ENCODE measurements around the gene DECR2. TPM values are rescaled to one million over a fixed set of nuclear protein-coding genes. Genes with fewer than 3 reads are reported as not detected.

DECR2 gene
- total RNA-seq, 2 donors from 2014 or later, result 31.8 to 43.5 TPM

DNA sequence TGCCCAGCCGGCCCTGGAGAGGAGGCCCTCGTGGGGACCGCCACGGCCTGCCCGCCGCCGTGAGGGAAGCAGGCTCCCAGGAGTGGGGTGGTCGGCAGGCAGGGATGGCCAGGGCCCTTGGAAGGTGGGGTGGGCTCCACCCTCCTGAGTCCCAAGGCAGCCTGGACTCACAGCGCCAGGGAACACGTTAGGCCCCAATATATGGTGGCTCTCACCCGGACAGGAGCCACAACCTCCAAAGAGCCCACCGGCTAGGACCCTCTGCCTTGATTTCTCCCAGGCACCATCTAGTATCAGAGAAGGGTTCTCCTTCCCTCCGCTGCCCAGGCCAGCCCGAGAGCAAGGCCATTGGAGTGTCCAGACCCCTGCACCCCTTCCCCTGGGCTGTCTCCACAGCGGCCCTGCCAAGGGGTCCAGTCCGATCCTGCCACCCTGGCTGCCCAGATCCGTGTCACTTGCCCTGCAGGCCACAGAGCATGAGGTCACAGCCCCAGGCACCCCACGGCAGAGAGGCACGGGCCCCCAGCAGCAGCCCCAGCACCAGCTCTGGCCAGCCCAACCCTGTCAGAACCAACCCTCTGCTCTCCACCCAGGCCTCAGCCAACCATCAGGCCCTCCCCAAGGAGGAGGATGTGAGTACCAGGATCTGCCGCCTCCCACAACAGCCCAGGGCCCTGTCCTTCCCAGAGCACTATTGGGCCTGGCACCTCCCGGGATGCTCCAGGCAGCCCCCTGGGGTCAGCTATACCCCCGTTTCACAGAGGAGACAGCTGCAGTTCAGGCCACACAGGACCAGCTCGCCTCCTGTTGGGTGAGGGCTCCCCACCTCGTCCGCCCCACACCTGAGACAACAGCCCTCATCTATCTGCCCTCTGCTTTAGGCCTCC, 48.0 kb upstream of the DECR2 start:
- DNase-seq, result no peak
- Mint-ChIP-seq H3K36me3 (ENCODE audit: low read depth) (peaks cover 9% of the 10 kb centered on the region), H3K4me3 (peak overlapping the region; percentile 39), H3K27ac (no peak overlapping the region), H3K27me3 (ENCODE audit: insufficient read depth) (no peaks in the 10 kb centered on the region), H3K9me3 (no peaks in the 10 kb centered on the region), H3K4me1 (peaks cover 9% of the 10 kb centered on the region)
- no peak for TF ChIP-seq CTCF (conservative IDR thresholded peaks at IDR 0.05)
- no peaks in the 10 kb centered on the region for H3K9me3 ChIP-seq (ENCODE audit: control insufficient read depth, low read length)
- no peaks in the 10 kb centered on the region for H3K4me1 ChIP-seq (ENCODE audit: control insufficient read depth, insufficient read depth, low read length)
- H3K9ac ChIP-seq (ENCODE audit: extremely low read depth, low read length, poor library complexity, severe bottlenecking), result no peak overlapping the region
- no peak overlapping the region for H3K27ac ChIP-seq (ENCODE audit: low read depth, low read length)
- peaks cover 10% of the 10 kb centered on the region for H3K36me3 ChIP-seq (ENCODE audit: control insufficient read depth, insufficient read depth, low read length)
- 74 to 95% methylated on average over 10 to 25 of the region's 25 CpGs for WGBS, 2 experiments (ENCODE audit: insufficient coverage in 1 of 2, insufficient read length in 1 of 2)
- peak overlapping the region; percentile 60 for H3K4me3 ChIP-seq (ENCODE audit: low read length)
- H3K27me3 ChIP-seq (ENCODE audit: control insufficient read depth, insufficient read depth, low read length, poor library complexity, severe bottlenecking), result no peaks in the 10 kb centered on the region

DNA sequence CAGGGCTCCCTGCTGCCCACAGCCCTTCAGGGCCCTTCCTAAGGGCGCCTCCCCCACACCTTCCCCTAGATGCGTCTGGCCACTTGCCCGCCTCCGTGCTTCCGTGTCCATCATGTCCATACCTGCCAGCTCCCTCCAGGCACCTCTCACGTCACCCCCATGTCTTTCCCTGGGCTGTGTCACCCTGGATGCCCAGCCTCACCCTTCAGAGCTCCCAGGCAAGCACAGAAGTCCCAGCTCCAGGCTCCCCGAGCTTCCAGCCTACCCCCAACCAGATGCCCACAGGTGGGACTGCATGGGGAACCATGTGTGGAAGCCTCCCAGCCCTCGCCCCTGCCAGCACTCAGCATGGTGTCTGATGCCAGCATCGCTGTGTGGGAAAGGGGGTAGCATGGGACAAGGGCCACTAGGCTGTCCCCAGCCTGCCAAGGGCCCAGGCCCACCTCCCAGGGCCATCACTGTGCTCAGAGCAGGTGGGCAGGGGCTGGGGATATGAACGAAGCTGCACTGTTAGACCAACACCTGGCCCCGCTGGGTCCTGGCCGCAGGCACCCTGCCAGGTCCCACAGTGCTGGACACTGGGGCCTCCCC, 47.3 kb upstream of the DECR2 start:
- no peak for TF ChIP-seq CTCF (conservative IDR thresholded peaks at IDR 0.05)
- Histone ChIP-seq H3K9ac (ENCODE audit: extremely low read depth, low read length, poor library complexity, severe bottlenecking) (no peak overlapping the region), H3K9me3 (ENCODE audit: control insufficient read depth, low read length) (no peaks in the 10 kb centered on the region), H3K36me3 (ENCODE audit: control insufficient read depth, insufficient read depth, low read length) (peaks cover 10% of the 10 kb centered on the region), H3K27me3 (ENCODE audit: control insufficient read depth, insufficient read depth, low read length, poor library complexity, severe bottlenecking) (no peaks in the 10 kb centered on the region), H3K27ac (ENCODE audit: low read depth, low read length) (no peak overlapping the region), H3K4me3 (ENCODE audit: low read length) (no peak overlapping the region), H3K4me1 (ENCODE audit: control insufficient read depth, insufficient read depth, low read length) (no peaks in the 10 kb centered on the region)
- H3K36me3 Mint-ChIP-seq (ENCODE audit: low read depth), result peaks cover 9% of the 10 kb centered on the region
- WGBS, 2 experiments (ENCODE audit: insufficient coverage in 1 of 2, insufficient read length in 1 of 2), result 91 to 95% methylated on average over 8 to 12 of the region's 12 CpGs
- no peak overlapping the region for H3K4me3 Mint-ChIP-seq
- no peaks in the 10 kb centered on the region for H3K9me3 Mint-ChIP-seq
- no peak overlapping the region for H3K27ac Mint-ChIP-seq
- peaks cover 5% of the 10 kb centered on the region for H3K4me1 Mint-ChIP-seq
- H3K27me3 Mint-ChIP-seq (ENCODE audit: insufficient read depth), result no peaks in the 10 kb centered on the region
- DNase-seq, result no peak

GRCh38 chr16:354971-355461, 46.7 kb upstream of the DECR2 start:
- Histone ChIP-seq H3K4me3 (ENCODE audit: low read length) (no peak overlapping the region), H3K4me1 (ENCODE audit: control insufficient read depth, insufficient read depth, low read length) (no peaks in the 10 kb centered on the region), H3K9ac (ENCODE audit: extremely low read depth, low read length, poor library complexity, severe bottlenecking) (no peak overlapping the region), H3K27me3 (ENCODE audit: control insufficient read depth, insufficient read depth, low read length, poor library complexity, severe bottlenecking) (no peaks in the 10 kb centered on the region), H3K36me3 (ENCODE audit: control insufficient read depth, insufficient read depth, low read length) (peaks cover 8% of the 10 kb centered on the region), H3K9me3 (ENCODE audit: control insufficient read depth, low read length) (no peaks in the 10 kb centered on the region), H3K27ac (ENCODE audit: low read depth, low read length) (no peak overlapping the region)
- Mint-ChIP-seq H3K4me1 (no peaks in the 10 kb centered on the region), H3K9me3 (no peaks in the 10 kb centered on the region), H3K36me3 (ENCODE audit: low read depth) (peaks cover 9% of the 10 kb centered on the region), H3K4me3 (no peak overlapping the region), H3K27me3 (ENCODE audit: insufficient read depth) (no peaks in the 10 kb centered on the region), H3K27ac (no peak overlapping the region)
- TF ChIP-seq CTCF (conservative IDR thresholded peaks at IDR 0.05), result no peak
- WGBS, 2 experiments (ENCODE audit: insufficient coverage in 1 of 2, insufficient read length in 1 of 2), result 90 to 98% methylated on average over 4 to 10 of the region's 10 CpGs
- DNase-seq, result no peak

Measured in endodermal cell (in vitro differentiated cells).